Left renal cortex interstitium (tissue), 4 donors: ENCODE measurements around the gene MGST3. TPM values are rescaled to one million over a fixed set of nuclear protein-coding genes. Genes with fewer than 3 reads are reported as not detected.
"Not testable (repeated sequence)": the region's sequence is repeated elsewhere in the genome, so short reads cannot be mapped to it uniquely, and the experiment has no call there.

Source experiments
- DNase-seq, 4 donors: peaks; one replicate each; pipeline ENCODE4 v3.0.0-alpha.2; 2013; ENCODE audit warnings: low read depth in 4 of 4, low spot score in 2 of 4, missing footprints in 1 of 4
- polyA plus RNA-seq, 4 donors: library from polyadenylated mRNA; unstranded; fragments of 120-200 nt; gene quantifications; one replicate each; pipeline ENCODE4 v1.2.1, GENCODE V29; 2013; ENCODE audit not compliant: insufficient read length in 4 of 4

The MGST3 gene
- polyA plus RNA-seq, 4 donors = 193 to 223 (median 212) TPM

DNA sequence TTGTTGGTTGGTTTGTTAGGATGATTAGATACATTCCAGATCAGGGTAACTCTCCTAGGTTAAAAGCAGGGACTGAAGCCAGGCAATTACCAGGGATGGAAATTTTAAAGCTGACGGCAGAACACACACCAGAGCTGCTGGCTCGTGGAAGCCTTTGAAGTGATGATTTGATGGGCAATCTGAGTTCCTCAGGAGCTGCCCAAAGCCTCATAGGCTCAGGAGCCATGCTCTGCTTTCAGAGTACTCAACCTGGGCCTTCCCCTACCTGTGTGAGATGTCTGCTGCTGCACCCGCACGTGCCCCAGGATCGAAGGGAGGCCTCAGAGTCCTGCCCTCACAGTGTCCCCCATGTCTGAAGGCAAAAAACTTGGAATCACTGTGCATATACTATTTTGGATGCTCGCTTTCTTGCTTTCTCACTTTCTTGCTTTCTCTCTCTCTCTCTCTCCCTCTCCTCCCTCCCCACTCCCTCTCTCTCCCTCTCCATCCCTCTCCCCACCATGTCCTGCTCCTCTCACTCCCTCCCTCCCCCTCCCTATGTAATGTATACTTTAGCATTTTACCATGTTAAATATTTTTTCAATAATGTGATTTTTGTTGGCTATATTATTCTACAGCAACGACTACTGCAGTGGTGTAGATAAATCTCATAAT lies 18.0 kb downstream of the MGST3 start:
- no peak for DNase-seq

- DNase-seq = no peak
Observed at GRCh38 chr1:165650981-165651625, 20.1 kb downstream of the MGST3 start.

- not testable (repeated sequence) for DNase-seq
Observed at GRCh38 chr1:165658766-165659580, 27.9 kb downstream of the MGST3 start.

- DNase-seq = no peak
Observed at GRCh38 chr1:165659581-165659895, 28.5 kb downstream of the MGST3 start.

GRCh38 chr1:165661703-165662102 lies 30.7 kb downstream of the MGST3 start:
- DNase-seq = no peak

GRCh38 chr1:165662186-165662585 lies 31.2 kb downstream of the MGST3 start:
- no peak for DNase-seq

DNA sequence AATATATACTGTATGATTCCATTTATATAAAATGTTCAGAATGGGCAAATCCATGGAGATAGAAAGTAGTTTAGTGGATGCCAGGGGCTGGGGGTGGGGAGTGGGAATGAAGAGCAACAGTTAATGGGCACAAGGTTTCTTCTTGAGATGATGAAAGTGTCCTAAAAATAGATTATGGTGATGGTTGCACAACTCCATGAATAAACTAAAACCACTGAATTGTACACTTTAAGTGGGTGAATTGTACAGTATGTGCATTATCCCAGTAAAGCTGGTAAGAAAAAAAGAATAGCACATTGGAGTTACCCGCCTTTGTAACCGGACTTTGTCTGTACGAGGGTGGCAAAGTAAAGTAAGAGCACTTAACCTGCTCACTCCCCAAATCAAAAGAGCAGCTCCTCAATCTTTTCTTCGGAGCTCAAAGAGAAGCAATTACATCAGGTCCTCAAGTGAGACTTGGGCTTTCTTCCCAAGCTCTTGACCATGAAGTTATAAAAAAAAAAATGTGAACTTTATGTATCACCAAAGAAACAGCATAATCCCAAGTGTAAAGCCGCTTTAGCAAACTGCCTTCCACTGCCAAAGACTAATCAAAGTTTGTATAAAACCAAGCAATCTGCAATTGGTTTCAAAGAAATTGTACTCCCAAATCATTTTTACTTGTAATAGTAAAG lies 35.3 kb downstream of the MGST3 start:
- no peak for DNase-seq

- DNase-seq = no peak
Observed at GRCh38 chr1:165668184-165668583, 37.1 kb downstream of the MGST3 start.

- DNase-seq = no peak
Observed at GRCh38 chr1:165671526-165671925, 40.5 kb downstream of the MGST3 start.

DNA sequence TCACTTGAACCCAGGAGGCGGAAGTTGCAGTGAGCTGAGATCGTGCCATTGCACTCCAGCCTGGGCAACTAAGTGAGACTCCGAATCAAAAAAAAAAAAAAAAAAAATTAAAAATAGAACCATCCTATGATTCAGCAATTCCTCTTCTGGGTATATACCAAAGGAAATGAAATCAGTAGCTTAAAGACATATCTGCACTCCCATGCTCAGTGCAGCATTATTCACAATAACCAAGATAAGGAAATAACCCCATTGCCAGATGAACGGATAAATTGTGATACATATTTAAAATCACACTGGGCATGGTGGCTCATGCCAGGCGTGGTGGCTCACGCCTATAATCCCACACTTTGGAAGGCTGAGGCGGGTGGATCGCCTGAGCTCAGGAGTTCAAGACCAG lies 43.6 kb downstream of the MGST3 start:
- DNase-seq = no peak

DNA sequence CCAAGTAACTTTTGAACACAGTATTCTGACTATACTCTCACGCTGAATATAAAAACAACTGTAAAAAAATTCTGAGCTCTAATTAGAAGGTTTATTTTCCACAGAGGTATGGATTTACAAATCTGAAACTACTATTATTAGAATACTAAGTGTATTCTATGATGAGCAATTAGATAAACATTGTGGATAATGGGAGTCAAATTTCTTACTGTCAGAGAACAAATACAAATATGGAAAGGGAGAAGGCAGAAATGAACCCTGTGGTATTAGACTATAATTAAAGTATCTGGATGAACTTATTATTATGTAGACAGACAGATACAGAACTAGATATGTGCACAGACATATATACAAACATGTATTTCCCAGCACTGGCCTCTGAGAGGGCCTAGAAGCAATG lies 44.8 kb downstream of the MGST3 start:
- DNase-seq = no peak

- DNase-seq = no peak
Observed at GRCh38 chr1:165678509-165678908, 47.5 kb downstream of the MGST3 start.

GRCh38 chr1:165679282-165680036 lies 48.4 kb downstream of the MGST3 start:
- no peak for DNase-seq

GRCh38 chr1:165680303-165680702 lies 49.3 kb downstream of the MGST3 start:
- DNase-seq = no peak

DNA sequence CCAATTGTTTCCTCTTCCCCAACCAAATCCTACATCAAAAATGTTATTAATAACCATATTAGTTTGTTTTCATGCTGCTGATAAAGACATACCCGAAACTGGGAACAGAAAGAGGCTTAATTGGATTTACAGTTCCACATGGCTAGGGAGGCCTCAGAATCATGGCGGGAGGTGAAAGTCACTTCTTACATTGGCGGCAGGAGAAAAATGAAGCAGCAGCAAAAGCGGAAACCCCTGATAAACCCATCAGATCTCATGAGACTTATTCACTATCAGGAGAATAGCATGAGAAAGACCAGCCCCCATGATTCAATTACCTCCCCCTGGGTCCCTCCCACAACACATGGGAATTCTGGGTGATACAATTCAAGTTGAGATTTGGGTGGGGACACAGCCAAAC lies 49.7 kb downstream of the MGST3 start:
- not testable (repeated sequence) for DNase-seq

DNA sequence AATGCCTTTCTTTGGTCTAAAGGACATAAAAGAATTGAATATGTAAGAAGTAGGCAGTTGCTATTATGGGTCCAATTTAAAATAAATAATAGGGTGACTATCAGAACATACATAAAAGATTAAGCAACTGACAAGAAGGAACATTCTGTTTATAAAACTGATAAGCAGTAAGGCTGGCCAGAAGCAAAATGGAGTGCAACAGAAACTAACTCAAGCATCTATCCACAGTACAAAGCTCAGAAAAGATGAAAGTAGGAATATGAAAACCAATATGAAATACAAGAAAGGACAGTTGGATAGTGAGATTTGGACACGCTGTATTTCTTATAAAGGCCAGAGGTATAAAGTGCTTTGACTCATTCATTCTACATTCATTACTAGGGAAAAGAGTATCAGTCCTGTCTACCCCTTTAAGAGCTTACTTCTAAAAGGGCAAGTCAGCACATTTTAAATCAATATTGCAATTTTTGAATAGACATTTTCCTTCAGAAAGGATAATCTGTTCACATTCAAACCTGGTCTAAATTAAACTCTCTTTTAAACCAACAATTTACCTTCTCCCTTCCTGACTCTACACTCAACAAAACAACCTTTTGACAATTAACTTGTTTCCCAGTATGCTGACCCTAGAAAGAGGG lies 52.9 kb downstream of the MGST3 start:
- DNase-seq = no peak

DNA sequence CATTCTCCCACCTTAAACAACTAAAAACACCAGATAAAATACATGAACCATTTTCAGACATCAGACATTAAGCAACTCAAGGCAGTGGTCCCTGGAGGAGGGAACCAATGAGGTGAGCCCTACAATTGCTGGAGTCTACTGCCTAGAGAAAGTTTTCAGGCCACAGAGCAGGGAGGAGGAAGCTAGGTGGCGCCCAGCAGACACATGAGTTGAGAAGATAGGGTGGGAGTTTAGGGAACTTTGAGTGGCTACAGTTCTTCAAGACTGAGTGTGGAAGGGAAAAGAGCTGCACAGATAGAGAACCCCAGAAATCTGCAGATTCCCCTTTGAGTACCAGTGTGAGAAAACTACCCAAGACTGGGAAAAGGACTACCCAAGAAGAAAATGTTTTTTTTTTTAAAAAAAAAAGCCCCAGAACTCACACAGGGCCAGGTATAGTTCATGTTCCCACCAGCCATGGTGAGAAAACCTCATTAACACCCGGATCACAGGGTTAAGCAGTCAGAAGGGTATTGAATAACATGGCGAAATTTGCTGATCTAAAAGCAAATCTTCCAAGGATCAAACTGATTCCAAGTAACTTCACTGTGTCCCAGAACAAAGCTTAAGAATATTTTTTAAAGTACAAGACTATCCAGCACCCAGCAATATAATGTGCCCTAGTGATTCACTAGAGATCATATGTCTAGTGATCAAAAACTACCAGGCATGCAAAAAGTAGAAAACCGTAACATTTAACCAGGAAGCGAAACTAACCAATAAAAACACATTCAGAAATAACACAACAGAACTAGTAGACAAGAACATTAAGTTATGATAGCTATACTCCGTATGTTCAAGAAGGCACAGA lies 55.3 kb downstream of the MGST3 start:
- DNase-seq = no peak

- DNase-seq = no peak
Observed at GRCh38 chr1:165686971-165687433, 56.0 kb downstream of the MGST3 start.

- DNase-seq = no peak
Observed at GRCh38 chr1:165688046-165688445, 57.0 kb downstream of the MGST3 start.
